ENCODE measurements around the gene DIPK1B. TPM values are rescaled to one million over a fixed set of nuclear protein-coding genes. Genes with fewer than 3 reads are reported as not detected.

The DIPK1B gene
- polyA plus RNA-seq, 1 experiment: 2.8 TPM

GRCh38 chr9:136687721-136688223 is 24.6 kb upstream of the DIPK1B start:
- H3K27me3 ChIP-seq (ENCODE audit: control insufficient read depth, insufficient read depth, low read length): peaks cover 3% of the 10 kb centered on the region
- H3K27ac ChIP-seq (ENCODE audit: low read depth, low read length): no peak overlapping the region
- ChIA-PET CTCF (no interaction called here), POLR2A (interaction anchor here (3.6 kb wide), 1 partner anchor 40 kb away, joined by 17 read pairs; no protein-coding TSS in a partner anchor)
- no peak for TF ChIP-seq CTCF (IDR thresholded peaks at IDR 0.05; ENCODE audit: low read depth, low read length)
- peaks cover 4% of the 10 kb centered on the region; the same call in 1 of the 2 replicates for H3K9me3 ChIP-seq (ENCODE audit: control insufficient read depth, insufficient read depth, low read length)
- DNase-seq (ENCODE audit: low read depth, low spot score): no peak
- H3K4me3 ChIP-seq (ENCODE audit: low read depth, low read length): peak overlapping the region; percentile 13; the same call in 1 of the 2 replicates

- H3K27me3 ChIP-seq (ENCODE audit: control insufficient read depth, insufficient read depth, low read length): peaks cover 3% of the 10 kb centered on the region
- H3K4me3 ChIP-seq (ENCODE audit: low read depth, low read length): no peak overlapping the region
- no peak for DNase-seq (ENCODE audit: low read depth, low spot score)
- no peak overlapping the region for H3K27ac ChIP-seq (ENCODE audit: low read depth, low read length)
- TF ChIP-seq CTCF (IDR thresholded peaks at IDR 0.05; ENCODE audit: low read depth, low read length): no peak
- ChIA-PET POLR2A (interaction anchor here (3.6 kb wide), 1 partner anchor 39 kb away, joined by 17 read pairs; no protein-coding TSS in a partner anchor), CTCF (interaction anchor here (0.7 kb wide), 2 partner anchors 16 to 17 kb away, joined by 3 read pairs; no protein-coding TSS in a partner anchor)
- peaks cover 4% of the 10 kb centered on the region; the same call in 1 of the 2 replicates for H3K9me3 ChIP-seq (ENCODE audit: control insufficient read depth, insufficient read depth, low read length)
Measured at GRCh38 chr9:136688274-136689107, 23.9 kb upstream of the DIPK1B start.

GRCh38 chr9:136689108-136689460 is 23.3 kb upstream of the DIPK1B start:
- CTCF ChIA-PET: interaction anchor here (1.1 kb wide), 1 partner anchor 18 kb away, joined by 4 read pairs; no protein-coding TSS in a partner anchor
- H3K9me3 ChIP-seq (ENCODE audit: control insufficient read depth, insufficient read depth, low read length): peaks cover 4% of the 10 kb centered on the region; the same call in 1 of the 2 replicates
- no peak for TF ChIP-seq CTCF (IDR thresholded peaks at IDR 0.05; ENCODE audit: low read depth, low read length)
- POLR2A ChIA-PET: interaction anchor here (3.6 kb wide), 1 partner anchor 39 kb away, joined by 17 read pairs; no protein-coding TSS in a partner anchor
- peaks cover 3% of the 10 kb centered on the region for H3K27me3 ChIP-seq (ENCODE audit: control insufficient read depth, insufficient read depth, low read length)
- H3K27ac ChIP-seq (ENCODE audit: low read depth, low read length): no peak overlapping the region
- no peak overlapping the region for H3K4me3 ChIP-seq (ENCODE audit: low read depth, low read length)
- DNase-seq (ENCODE audit: low read depth, low spot score): no peak

GRCh38 chr9:136690104-136690805 is 22.1 kb upstream of the DIPK1B start:
- Histone ChIP-seq H3K27me3 (ENCODE audit: control insufficient read depth, insufficient read depth, low read length) (peaks cover 3% of the 10 kb centered on the region), H3K9me3 (ENCODE audit: control insufficient read depth, insufficient read depth, low read length) (peaks cover 4% of the 10 kb centered on the region; the same call in 1 of the 2 replicates), H3K27ac (ENCODE audit: low read depth, low read length) (no peak overlapping the region), H3K4me3 (ENCODE audit: low read depth, low read length) (no peak overlapping the region)
- ChIA-PET CTCF (interaction anchor here (1.1 kb wide), 1 partner anchor 19 kb away, joined by 4 read pairs; no protein-coding TSS in a partner anchor), POLR2A (no interaction called here)
- TF ChIP-seq CTCF (IDR thresholded peaks at IDR 0.05; ENCODE audit: low read depth, low read length): no peak
- DNase-seq (ENCODE audit: low read depth, low spot score): no peak

All from AG04450 (cell line).